ENCODE measurements around the gene BICRA.
"Not testable (repeated sequence)": the region's sequence is repeated elsewhere in the genome, so short reads cannot be mapped to it uniquely, and the experiment has no call there.

Gene BICRA

GRCh38 chr19:47719047-47719859 is 110.3 kb downstream of the BICRA start:
- peak; percentile 72 for DNase-seq

GRCh38 chr19:47720669-47721422 is 111.9 kb downstream of the BICRA start:
- DNase-seq, result no peak

- DNase-seq, result no peak
These were observed 114.6 kb downstream of the BICRA start for GRCh38 chr19:47723581-47723940.

- no peak for DNase-seq
These were observed 116.9 kb downstream of the BICRA start for GRCh38 chr19:47725759-47726401.

- no peak for DNase-seq
These were observed 117.5 kb downstream of the BICRA start for GRCh38 chr19:47726467-47726866.

- DNase-seq, result not testable (repeated sequence)
These were observed 119.4 kb downstream of the BICRA start for GRCh38 chr19:47728295-47728694.

- peak; percentile 93 for DNase-seq
These were observed 120.5 kb downstream of the BICRA start for GRCh38 chr19:47729468-47729798.

- DNase-seq, result peak; percentile 12
These were observed 121.0 kb downstream of the BICRA start for GRCh38 chr19:47729799-47730520.

- DNase-seq, result no peak
These were observed 121.6 kb downstream of the BICRA start for GRCh38 chr19:47730521-47730889.

- DNase-seq, result no peak
These were observed 122.0 kb downstream of the BICRA start for GRCh38 chr19:47730910-47731309.

GRCh38 chr19:47735131-47735530 is 126.2 kb downstream of the BICRA start:
- no peak for DNase-seq

- no peak for DNase-seq
These were observed 132.1 kb downstream of the BICRA start for GRCh38 chr19:47740866-47741519.

GRCh38 chr19:47741544-47742140 is 132.7 kb downstream of the BICRA start:
- DNase-seq, result no peak

- DNase-seq, result no peak
These were observed 133.7 kb downstream of the BICRA start for GRCh38 chr19:47742634-47743033.

- peak; percentile 90 for DNase-seq
These were observed 136.3 kb downstream of the BICRA start, which contains the start of gene NOP53 for GRCh38 chr19:47745010-47745901. TSS of gene NOP53 (plus strand) at chr19:47745546. CDS start at chr19:47745560, 14 bp downstream.

GRCh38 chr19:47746129-47746528 is 137.2 kb downstream of the BICRA start:
- DNase-seq, result not testable (repeated sequence)

GRCh38 chr19:47749326-47749725 is 140.4 kb downstream of the BICRA start:
- DNase-seq, result no peak

GRCh38 chr19:47750752-47751151 is 141.8 kb downstream of the BICRA start:
- no peak for DNase-seq

GRCh38 chr19:47752440-47753211 is 143.7 kb downstream of the BICRA start:
- no peak for DNase-seq
